Measurements from ENCODE around the gene ARHGEF28. TPM values are rescaled to one million over a fixed set of nuclear protein-coding genes. Genes with fewer than 3 reads are reported as not detected.

The ARHGEF28 gene
- total RNA-seq, 1 donor from 2014 or later, result 83.1 TPM

- DNase-seq (ENCODE audit: low read depth in 2 of 2), result no peak
Observed at GRCh38 chr5:73812457-73812856, 186.5 kb downstream of the ARHGEF28 start.

DNA sequence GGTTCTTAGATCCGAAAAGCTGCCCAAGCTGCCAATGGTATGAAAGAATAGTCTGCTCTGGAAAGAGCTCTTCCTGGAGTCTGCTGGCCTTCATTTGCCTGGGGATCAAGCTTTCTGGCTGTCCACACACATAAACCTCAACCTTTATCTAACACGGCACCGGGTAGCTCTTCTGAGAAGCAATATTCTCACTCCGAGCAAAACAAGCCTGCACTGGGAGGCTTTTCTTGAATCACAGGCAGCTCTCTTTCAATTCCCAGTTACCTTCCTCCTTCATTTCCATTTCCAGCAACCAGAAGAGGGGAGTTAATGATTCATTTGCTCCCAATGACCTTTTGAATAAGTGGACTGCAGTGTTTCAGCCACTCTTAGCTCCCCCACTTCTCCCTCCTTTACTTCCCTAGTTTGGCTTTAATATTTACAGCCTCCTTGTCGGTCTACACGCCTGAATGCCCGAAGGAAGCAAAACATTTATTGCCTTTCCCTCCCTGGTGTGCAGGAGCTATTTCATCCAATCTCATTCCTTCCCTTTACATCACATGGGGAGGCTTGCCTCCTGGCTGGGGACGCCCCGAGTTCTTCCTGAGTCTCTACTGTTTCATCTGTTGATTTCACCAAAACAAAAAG is 187.1 kb downstream of the ARHGEF28 start:
- DNase-seq (ENCODE audit: low read depth in 2 of 2), result no peak

- no peak for DNase-seq (ENCODE audit: low read depth in 2 of 2)
Observed at GRCh38 chr5:73814233-73814846, 188.3 kb downstream of the ARHGEF28 start.

DNA sequence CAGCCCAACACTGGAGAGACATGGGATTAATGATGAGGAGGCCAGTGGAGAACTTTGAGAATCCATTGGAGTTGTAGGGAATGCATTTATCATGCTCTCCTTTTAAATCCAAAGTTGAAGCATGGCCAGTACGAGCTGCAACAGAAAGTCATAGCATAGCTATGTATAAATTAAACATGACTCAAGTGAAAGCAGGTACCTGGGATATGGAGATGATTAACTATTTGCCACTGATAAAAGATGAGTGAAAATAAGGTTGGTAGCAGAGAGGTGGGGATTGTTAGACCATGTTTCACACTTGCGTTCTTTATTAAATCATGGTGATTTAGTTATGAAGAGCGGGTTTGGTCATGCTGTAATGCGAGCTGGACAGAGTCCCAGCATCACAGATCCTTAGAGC is 189.6 kb downstream of the ARHGEF28 start:
- DNase-seq (ENCODE audit: low read depth in 2 of 2), result no peak

DNA sequence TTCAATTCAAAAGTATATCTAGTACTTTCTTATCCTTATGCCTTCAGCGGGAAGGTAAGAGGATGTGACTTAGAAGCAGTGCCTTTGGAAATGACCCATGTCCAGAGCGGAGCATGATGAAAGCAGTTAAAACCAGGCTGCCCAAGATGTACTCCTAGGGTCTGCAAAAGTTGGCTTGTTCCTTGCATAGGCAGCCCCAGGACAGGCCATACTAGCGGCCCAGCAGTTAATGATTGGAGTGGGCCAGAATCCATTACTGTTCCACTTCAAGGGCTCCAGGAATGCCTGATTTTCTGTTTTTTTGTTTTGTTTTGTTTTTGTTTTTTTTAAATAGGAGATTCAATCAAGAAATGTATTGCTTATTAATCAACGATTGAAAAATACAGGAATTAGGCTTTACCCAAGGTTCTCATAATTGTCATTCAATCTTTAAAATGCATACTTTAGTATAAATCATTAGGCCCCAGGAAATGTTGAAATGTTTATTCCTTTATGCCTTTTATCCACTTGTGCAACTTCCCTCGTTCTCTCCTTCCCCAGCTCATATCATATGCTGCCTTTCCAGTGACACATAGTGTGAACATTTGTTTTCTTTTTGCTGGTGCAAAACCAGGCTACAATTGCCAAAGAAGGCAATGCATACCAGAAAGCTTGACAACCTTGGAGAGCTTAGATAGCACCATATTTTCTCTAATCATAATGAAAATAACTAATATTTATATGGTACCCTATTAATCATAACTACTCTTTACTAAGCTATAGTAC is 190.8 kb downstream of the ARHGEF28 start:
- no peak for DNase-seq (ENCODE audit: low read depth in 2 of 2)

DNA sequence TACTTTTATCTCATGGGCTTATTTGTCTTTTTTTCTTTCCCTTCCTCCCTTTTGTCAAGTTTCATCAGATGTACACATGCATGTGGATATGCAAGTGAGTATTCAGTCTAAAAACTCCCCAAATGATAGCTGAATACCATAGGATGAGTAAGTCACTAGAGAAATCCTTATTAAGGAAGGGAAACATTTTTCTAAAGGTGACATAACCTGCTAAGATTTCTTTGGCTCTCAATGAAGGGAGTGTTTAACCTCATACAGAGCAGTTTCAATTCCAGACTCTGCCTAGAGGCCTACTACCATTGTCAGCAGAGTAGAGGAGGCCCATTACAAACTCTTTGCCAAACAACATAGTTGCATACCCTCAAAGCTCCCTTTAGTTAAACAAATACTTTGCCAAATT is 192.4 kb downstream of the ARHGEF28 start:
- no peak for DNase-seq (ENCODE audit: low read depth in 2 of 2)

GRCh38 chr5:73820326-73820725 is 194.3 kb downstream of the ARHGEF28 start:
- no peak for DNase-seq (ENCODE audit: low read depth in 2 of 2)

DNA sequence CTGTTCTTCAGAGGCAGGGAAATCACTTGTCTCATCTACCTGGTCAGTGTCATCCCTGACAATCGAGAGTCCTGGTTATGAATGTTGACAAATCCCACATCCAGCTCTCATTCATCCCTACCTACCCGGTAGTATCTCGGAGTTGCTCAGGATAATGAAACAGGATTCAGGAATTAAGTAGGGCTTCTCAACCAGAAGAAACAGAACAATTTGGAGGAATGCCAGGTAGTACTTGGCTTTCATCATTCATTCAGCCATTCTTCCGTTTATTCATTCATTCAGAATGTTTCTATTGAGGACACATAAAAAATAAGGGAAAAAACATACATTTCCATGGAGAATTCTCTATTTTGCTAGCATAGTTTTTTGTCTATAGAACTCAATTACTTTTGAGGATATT is 195.0 kb downstream of the ARHGEF28 start:
- DNase-seq (ENCODE audit: low read depth in 2 of 2), result no peak

DNA sequence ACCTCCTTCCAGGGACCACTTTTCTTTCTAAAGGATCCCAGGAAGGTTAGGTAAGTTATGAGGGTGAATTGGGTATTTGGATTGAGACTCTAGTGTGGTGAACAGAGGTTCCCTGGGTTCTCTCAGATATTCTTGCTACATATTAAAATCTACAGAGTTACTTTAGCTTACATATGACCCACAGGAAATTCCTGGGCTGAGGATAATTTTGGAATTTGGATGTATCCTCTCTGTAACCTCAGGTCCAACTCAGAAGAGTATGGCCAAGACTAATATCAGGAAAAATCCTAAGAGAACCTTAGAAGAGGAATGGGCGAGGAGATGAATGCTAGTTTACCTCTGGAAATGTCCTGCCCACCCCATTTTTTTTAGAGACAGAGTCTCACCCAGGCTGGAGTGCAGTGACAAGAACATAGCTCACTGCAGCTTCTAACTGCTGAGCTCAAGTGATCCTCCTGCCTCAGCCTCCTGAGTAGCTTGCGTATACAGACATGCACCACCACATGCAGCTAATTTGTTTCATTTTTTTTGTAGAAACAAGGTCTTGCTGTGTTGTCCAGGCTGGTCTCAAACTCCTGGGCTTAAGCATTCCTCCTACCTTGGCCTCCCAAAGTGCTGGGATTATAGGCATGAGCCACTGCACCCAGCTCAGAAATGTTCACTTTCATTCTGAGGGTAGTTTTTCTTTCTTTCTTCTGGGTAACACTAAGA is 196.4 kb downstream of the ARHGEF28 start:
- no peak for DNase-seq (ENCODE audit: low read depth in 2 of 2)

DNA sequence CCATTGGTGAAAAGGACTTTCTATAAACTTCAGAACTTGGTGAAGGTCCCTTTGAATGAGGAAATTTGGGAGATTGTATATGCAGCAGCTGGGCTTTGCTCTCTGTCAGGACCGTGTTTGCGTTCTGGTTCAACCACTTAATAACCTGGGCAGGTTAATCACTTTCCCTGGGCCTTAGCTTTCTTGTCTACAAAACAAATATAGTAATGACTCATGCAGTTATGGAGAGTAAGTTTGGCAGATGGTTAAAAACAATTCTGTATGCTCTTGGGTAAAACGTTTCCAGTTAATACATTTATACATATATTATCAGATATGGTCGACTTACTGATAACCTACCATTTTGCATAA is 197.0 kb downstream of the ARHGEF28 start:
- peak in 1 of 2 donors; percentile 17 for DNase-seq (ENCODE audit: low read depth in 2 of 2)

DNA sequence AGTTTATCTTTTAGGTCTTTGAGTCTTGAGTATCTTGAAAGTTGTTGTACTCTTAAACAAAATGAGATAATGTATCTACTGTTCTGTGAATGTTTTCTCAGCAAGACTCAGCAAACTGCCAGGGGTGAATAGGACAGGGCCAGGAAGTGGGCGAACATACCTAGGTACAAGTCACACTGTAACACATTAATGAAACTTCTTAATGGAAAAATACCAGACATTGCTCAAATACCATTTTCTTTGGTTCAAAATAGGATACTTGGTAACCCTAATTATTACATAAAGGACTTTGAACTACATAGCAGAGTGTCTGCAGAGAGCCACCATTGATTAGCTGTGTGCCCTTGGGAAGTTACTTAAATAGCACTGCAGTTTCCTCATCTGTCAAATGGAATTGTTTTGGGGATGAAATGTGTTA is 197.5 kb downstream of the ARHGEF28 start:
- peak in 1 of 2 donors; percentile 22 for DNase-seq (ENCODE audit: low read depth in 2 of 2)

DNA sequence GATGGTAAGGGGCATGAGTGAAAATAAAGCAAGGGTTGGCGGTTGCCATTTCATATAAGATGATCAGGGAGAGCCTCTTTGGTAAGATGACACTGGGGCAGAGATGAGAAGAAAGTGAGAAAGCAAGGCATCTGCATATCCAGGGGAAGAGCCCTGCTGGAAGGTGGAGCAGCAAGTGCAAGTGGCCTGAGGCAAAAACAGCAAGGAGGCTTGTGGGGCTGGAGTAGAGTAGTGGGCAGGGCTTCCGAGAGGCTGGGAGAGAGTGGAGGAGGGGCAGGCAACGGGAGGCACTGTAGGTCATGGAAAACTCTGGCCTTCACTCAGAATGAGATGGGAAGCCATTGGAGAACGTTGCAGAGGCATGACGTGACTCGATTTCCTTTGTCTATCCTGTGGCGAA is 199.2 kb downstream of the ARHGEF28 start:
- no peak for DNase-seq (ENCODE audit: low read depth in 2 of 2)

GRCh38 chr5:73825736-73826135 is 199.7 kb downstream of the ARHGEF28 start:
- no peak for DNase-seq (ENCODE audit: low read depth in 2 of 2)

DNA sequence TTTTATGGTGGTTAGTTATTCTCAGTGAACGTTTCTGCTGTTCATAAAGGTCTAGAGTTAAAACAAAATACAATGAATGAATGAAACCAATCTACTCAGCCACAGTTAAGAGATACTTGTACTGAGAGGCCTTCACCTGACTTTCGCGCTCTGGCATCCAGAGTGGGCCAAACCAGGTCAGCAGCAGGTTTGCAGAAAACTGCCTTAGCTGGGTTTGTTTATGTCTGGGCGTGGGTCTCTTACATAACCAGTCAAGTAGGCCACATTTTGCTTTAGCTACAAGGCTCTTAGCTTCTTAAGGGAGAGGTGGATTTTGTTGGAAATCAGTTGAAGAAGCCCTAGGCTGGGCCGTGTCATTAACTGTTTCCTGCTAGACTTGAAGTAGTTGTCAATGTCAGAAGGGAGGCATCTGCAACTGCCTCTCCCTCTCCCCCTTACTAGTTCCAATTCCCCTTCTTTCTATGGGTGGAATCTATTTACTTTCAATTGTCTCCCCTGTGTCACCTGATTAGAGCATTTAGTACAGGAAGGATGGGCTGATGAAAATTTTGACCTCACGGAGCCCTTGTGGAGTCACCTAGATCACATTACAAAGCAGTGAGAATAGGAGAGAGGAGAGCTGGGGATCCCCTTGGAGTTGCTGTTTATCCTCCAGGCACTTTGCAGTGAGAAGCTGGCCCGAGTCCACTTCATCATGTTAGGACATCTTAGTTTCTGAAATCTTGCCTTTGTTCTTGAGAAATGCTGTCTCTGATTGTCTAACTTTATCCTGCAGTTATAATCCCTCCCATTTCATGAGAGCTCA is 200.5 kb downstream of the ARHGEF28 start:
- peak; percentile 32 to 68 for DNase-seq (ENCODE audit: low read depth in 2 of 2)

- no peak for DNase-seq (ENCODE audit: low read depth in 2 of 2)
Observed at GRCh38 chr5:73827106-73827450, 201.1 kb downstream of the ARHGEF28 start.

- no peak for DNase-seq (ENCODE audit: low read depth in 2 of 2)
Observed at GRCh38 chr5:73828465-73828864, 202.5 kb downstream of the ARHGEF28 start.

DNA sequence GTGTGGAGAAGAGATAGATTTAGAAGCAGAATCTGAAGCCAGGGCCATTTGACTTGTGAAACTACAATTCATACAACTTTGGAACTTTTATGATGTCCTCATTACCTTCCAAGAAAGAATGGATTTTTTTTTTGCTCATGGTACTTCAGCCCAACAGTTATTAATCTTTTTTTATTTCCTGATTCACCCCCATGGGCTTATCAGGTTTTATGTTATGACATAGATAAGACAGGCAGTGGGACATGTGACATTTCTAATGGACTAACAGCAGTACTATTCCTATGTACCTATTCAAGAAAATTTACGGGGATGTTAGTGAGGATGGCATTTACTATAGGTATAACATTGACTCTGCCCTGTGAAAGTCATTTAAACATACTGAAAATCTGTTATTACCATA is 204.7 kb downstream of the ARHGEF28 start:
- DNase-seq (ENCODE audit: low read depth in 2 of 2), result no peak

GRCh38 chr5:73831066-73831465 is 205.1 kb downstream of the ARHGEF28 start:
- no peak for DNase-seq (ENCODE audit: low read depth in 2 of 2)

GRCh38 chr5:73834693-73835092 is 208.7 kb downstream of the ARHGEF28 start:
- DNase-seq (ENCODE audit: low read depth in 2 of 2), result no peak

DNA sequence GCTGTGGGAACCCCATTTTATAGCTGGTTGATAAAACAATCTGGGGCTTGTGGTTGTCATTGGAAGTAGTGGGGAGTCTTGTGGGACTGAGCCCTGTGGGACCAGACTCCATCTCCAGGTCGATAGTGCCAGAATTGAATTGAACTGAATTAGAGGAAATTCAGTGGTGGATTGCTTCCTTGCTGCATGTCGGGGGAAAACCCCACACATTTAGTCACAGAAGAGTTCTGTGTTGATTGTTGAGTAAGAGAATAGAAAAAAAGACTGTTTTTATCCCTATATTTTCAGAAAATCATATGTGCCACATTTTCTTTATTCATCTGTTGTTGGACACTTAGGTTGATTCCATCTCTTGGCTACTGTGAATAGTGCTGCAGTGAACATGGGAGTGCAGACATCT is 209.7 kb downstream of the ARHGEF28 start:
- peak in 1 of 2 donors; percentile 31 for DNase-seq (ENCODE audit: low read depth in 2 of 2)

- DNase-seq (ENCODE audit: low read depth in 2 of 2), result no peak
Observed at GRCh38 chr5:73836607-73837006, 210.6 kb downstream of the ARHGEF28 start.
